HepG2 (cell line): ENCODE measurements around the gene GLRB. TPM values are rescaled to one million over a fixed set of nuclear protein-coding genes. Genes with fewer than 3 reads are reported as not detected.

Experiments
- ARID5B ChIP-seq: IDR thresholded peaks from 2 replicates; pipeline ENCODE4 v1.4.0; 2020; ENCODE audit warnings: mild to moderate bottlenecking, missing genetic modification reagents
- ARNT2 ChIP-seq: sonication (generic); formaldehyde crosslinking; IDR thresholded peaks from 2 replicates; pipeline ENCODE4 v1.8.0; 2022; ENCODE audit warnings: mild to moderate bottlenecking, low read depth, missing genetic modification reagents, moderate library complexity
- DR1 ChIP-seq: sonication (generic); formaldehyde crosslinking; IDR thresholded peaks from 2 replicates; pipeline ENCODE4 v1.8.0; 2021; ENCODE audit warnings: mild to moderate bottlenecking, missing genetic modification reagents, inconsistent platforms
- ETV6 ChIP-seq: sonication (generic); formaldehyde crosslinking; conservative IDR thresholded peaks from 2 replicates; pipeline ENCODE4 v1.4.0; 2020; ENCODE audit warnings: missing genetic modification reagents
- FOXC1 ChIP-seq: sonication (generic); formaldehyde crosslinking; IDR thresholded peaks from 2 replicates; pipeline ENCODE4 v1.8.0; 2022; ENCODE audit warnings: mild to moderate bottlenecking, missing genetic modification reagents, borderline replicate concordance
- FOXK2 ChIP-seq: fragments of 450-650 bp; IDR thresholded peaks from 2 replicates; pipeline ENCODE4 v1.6.1; 2016
- HDAC1 ChIP-seq: sonication (generic); formaldehyde crosslinking; IDR thresholded peaks from 2 replicates; pipeline ENCODE4 v1.5.1; 2020; ENCODE audit warnings: mild to moderate bottlenecking, missing genetic modification reagents
- HMG20A ChIP-seq: IDR thresholded peaks from 2 replicates; pipeline ENCODE4 v1.6.1; 2016; ENCODE audit warnings: borderline replicate concordance
- HNF4A ChIP-seq: sonication (generic); formaldehyde crosslinking; IDR thresholded peaks from 2 replicates; pipeline ENCODE4 v1.4.0; 2020; ENCODE audit warnings: missing genetic modification reagents
- HNF4G ChIP-seq, 2 experiments: sonication (generic) in 1 of 2; formaldehyde crosslinking in 1 of 2; IDR thresholded peaks; 2 replicates each; pipeline versions ENCODE4 v1.4.0 to v1.6.1; 2011 to 2020; ENCODE audit warnings: borderline replicate concordance in 2 of 2, low read depth in 2 of 2, mild to moderate bottlenecking in 2 of 2, low read length in 1 of 2, missing genetic modification reagents in 1 of 2, moderate library complexity in 1 of 2
- HOXA7 ChIP-seq: sonication (generic); formaldehyde crosslinking; IDR thresholded peaks from 2 replicates; pipeline ENCODE4 v1.8.1; 2022; ENCODE audit warnings: mild to moderate bottlenecking, missing genetic modification reagents, moderate library complexity
- ISL2 ChIP-seq: sonication (generic); formaldehyde crosslinking; IDR thresholded peaks from 2 replicates; pipeline ENCODE4 v1.5.0; 2020; ENCODE audit warnings: missing genetic modification reagents
- MXD1 ChIP-seq: sonication (generic); formaldehyde crosslinking; IDR thresholded peaks from 2 replicates; pipeline ENCODE4 v1.4.0; 2020; ENCODE audit warnings: mild to moderate bottlenecking, missing genetic modification reagents
- MXD4 ChIP-seq: IDR thresholded peaks from 2 replicates; pipeline ENCODE4 v1.6.1; 2016; ENCODE audit warnings: mild to moderate bottlenecking, missing biosample characterization, missing genetic modification reagents
- MYPOP ChIP-seq: sonication (generic); formaldehyde crosslinking; IDR thresholded peaks from 2 replicates; pipeline ENCODE4 v1.8.1; 2023; ENCODE audit warnings: mild to moderate bottlenecking, moderate library complexity, missing genetic modification reagents
- PAF1 ChIP-seq: IDR thresholded peaks from 2 replicates; pipeline ENCODE4 v1.6.1; 2016; ENCODE audit warnings: missing genetic modification reagents, missing compliant biosample characterization
- PCBP2 ChIP-seq: fragments of 200-400 bp; formaldehyde crosslinking; optimal IDR thresholded peaks from 2 replicates; pipeline ENCODE3; 2018; ENCODE audit warnings: low read length, low read depth; ENCODE audit not compliant: poor library complexity, severe bottlenecking
- POLR2AphosphoS2 ChIP-seq: IDR thresholded peaks from 2 replicates; pipeline ENCODE4 v1.6.1; 2011; ENCODE audit warnings: low read depth, low read length, improper control_type of control experiment
- RORA ChIP-seq: sonication (generic); formaldehyde crosslinking; IDR thresholded peaks from 2 replicates; pipeline ENCODE4 v1.5.0; 2020; ENCODE audit warnings: mild to moderate bottlenecking, missing genetic modification reagents, moderate library complexity
- SNAI1 ChIP-seq: sonication (generic); formaldehyde crosslinking; IDR thresholded peaks from 2 replicates; pipeline ENCODE4 v1.5.0; 2020; ENCODE audit warnings: mild to moderate bottlenecking, missing genetic modification reagents, borderline replicate concordance
- ZFP82 ChIP-seq: sonication (generic); formaldehyde crosslinking; IDR thresholded peaks from 2 replicates; pipeline ENCODE4 v1.5.1; 2020; ENCODE audit warnings: mild to moderate bottlenecking, missing genetic modification reagents, borderline replicate concordance
- ZNF207 ChIP-seq: fragments of 450-650 bp; IDR thresholded peaks from 2 replicates; pipeline ENCODE4 v1.6.1; 2016; ENCODE audit warnings: antibody characterized with exemption, borderline replicate concordance
- ZNF225 ChIP-seq: sonication (generic); formaldehyde crosslinking; IDR thresholded peaks from 2 replicates; pipeline ENCODE4 v1.4.0; 2020; ENCODE audit warnings: mild to moderate bottlenecking, missing genetic modification reagents
- ZNF367 ChIP-seq: sonication (generic); formaldehyde crosslinking; IDR thresholded peaks from 2 replicates; pipeline ENCODE4 v1.4.0; 2020; ENCODE audit warnings: missing genetic modification reagents, borderline replicate concordance
- ZNF607 ChIP-seq: sonication (generic); formaldehyde crosslinking; IDR thresholded peaks from 2 replicates; pipeline ENCODE4 v1.5.1; 2020; ENCODE audit warnings: missing genetic modification reagents, mild to moderate bottlenecking, borderline replicate concordance
- ZNF792 ChIP-seq: IDR thresholded peaks from 2 replicates; pipeline ENCODE4 v1.6.1; 2016
- ZNF83 ChIP-seq: sonication (generic); formaldehyde crosslinking; IDR thresholded peaks from 2 replicates; pipeline ENCODE4 v1.4.0; 2020; ENCODE audit warnings: missing genetic modification reagents, mild to moderate bottlenecking, borderline replicate concordance
- polyA plus RNA-seq, 8 experiments: library from polyadenylated mRNA; depleted of rRNA in 3 of 8; stranded (reverse) in 7 of 8; unstranded in 1 of 8; fragments of >200 nt; fragmentation: Illumina TruSeq in 4 of 8; extraction: Trizol in 4 of 8; gene quantifications; 2 replicates each; pipeline versions ENCODE4 v1.2.1 to v1.2.3, GENCODE V29; 2011 to 2016; ENCODE audit warnings: low read depth in 4 of 8, missing spikeins in 1 of 8, mixed read lengths in 1 of 8; ENCODE audit not compliant: insufficient read depth in 1 of 8
- total RNA-seq, 5 experiments: library from RNA; depleted of rRNA; stranded (reverse); fragments of >200 nt; fragmentation: Illumina TruSeq; extraction: Trizol; gene quantifications; 2 replicates each; pipeline ENCODE4 v1.2.3, GENCODE V29; 2016; ENCODE audit warnings: low read depth in 1 of 5

The GLRB gene
- total and polyA plus RNA-seq, 2 of the 13 experiments (the other 11 are each of a cell fraction or from before 2014, with no cell fraction given) = 0.17 to 0.24 TPM

DNA sequence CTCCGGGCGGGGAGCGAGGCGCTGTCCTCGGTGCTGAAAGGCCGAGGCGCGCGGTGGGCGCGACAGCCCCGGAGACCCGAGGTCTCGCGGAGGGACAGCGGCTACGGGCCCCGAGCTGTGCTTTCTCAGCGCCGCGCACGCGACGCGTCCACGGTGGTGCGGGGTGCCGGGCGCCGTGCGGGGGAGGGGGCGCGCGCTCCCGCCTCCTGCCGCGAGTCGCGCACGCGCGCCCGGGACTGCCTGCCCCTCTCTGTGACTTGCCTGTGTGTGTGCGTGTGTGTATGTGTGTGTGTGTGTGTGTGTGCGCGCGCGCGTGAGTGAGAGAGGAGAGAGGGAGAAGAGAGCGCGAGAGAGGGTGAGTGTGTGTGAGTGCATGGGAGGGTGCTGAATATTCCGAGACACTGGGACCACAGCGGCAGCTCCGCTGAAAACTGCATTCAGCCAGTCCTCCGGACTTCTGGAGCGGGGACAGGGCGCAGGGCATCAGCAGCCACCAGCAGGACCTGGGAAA, 144.5 kb downstream of the GLRB start, which contains the start of gene GRIA2 (continued):
- TF ChIP-seq MXD1 (CRISPR knock-in tag) (peak; percentile 72; the same call in 1 of the 2 replicates), ZNF367 (CRISPR knock-in tag) (no peak; the same call in 1 of the 2 replicates), MYPOP (CRISPR knock-in tag) (peak; percentile 58; the same call in 1 of the 2 replicates), ZFP82 (CRISPR knock-in tag) (no peak), HNF4A (CRISPR knock-in tag) (no peak), HNF4G (IDR thresholded peaks at IDR 0.05; ENCODE audit: borderline replicate concordance, low read depth, low read length) (no peak), HNF4G (CRISPR knock-in tag; IDR thresholded peaks at IDR 0.05; ENCODE audit: borderline replicate concordance, low read depth) (no peak), RORA (no peak), ZNF83 (no peak), FOXK2 (no peak), PAF1 (no peak), HOXA7 (CRISPR knock-in tag) (no peak), ZNF207 (no peak), MXD4 (CRISPR knock-in tag) (peak; percentile 40; the same call in 1 of the 2 replicates), DR1 (CRISPR knock-in tag) (no peak), HMG20A (CRISPR knock-in tag) (no peak), HDAC1 (no peak), ZNF225 (no peak), ARNT2 (CRISPR knock-in tag) (peak; percentile 89), ETV6 (peak; percentile 92), ZNF607 (CRISPR knock-in tag) (0 out of 2 replicates have a peak, but pooled peaks have one; percentile 81), POLR2AphosphoS2 (no peak), ISL2 (CRISPR knock-in tag) (peak; percentile 43; the same call in 1 of the 2 replicates), ARID5B (peak; percentile 50), ZNF792 (peak; percentile 75), PCBP2 (no peak), FOXC1 (CRISPR knock-in tag) (0 out of 2 replicates have a peak, but pooled peaks have one; percentile 27), SNAI1 (CRISPR knock-in tag) (no peak)
